Spleen (tissue), 7 donors: ENCODE measurements around the gene RYR2.

ENCODE experiments used
- POLR2AphosphoS5 ChIP-seq, 3 donors: sonication (generic); formaldehyde crosslinking; IDR thresholded peaks; one replicate each; pipeline ENCODE4 v1.5.1; 2017; ENCODE audit warnings: antibody characterized with exemption in 3 of 3
- TF ChIP-seq, protein P1 (sequence below), 11 experiments: fragments of 200-600 bp in 7 of 11; fragments of 450-650 bp in 4 of 11; sonication (generic) in 4 of 11; IDR thresholded peaks in 8 of 11; conservative IDR thresholded peaks in 3 of 11; 1 replicate in 7 of 11; 2 replicates in 4 of 11; pipeline versions ENCODE4 v1.4.0 to v1.8.0; 2016 to 2021; ENCODE audit warnings: antibody characterized with exemption in 11 of 11, inconsistent platforms in 4 of 11, mild to moderate bottlenecking in 1 of 11
- donor health status: DM: no; HTN: no; CAD: no; lungs with moderate emphysema.
- donor health status: DM: no; HTN: no; CAD: no.
- donor health status: DM: no; HTN: no; CAD: no.

DNA sequence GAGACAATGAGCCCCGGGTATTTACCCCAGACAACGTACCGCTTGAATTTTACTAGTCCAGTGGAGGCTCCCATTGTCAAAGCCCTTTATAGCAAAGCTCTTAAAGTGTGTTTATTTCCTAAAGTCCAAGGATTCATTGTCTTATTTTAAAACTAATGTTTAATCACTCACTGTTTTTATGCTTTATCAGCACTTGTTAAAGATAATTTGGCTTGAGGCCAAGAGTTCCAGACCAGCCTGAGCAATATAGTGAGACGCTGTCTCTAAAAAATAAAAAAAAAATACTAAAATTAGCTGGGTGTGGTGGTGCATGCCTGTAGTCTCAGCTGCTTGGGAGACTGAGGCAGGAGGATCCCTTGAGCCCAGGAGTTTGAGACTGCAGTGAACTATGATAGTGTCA is 202.8 kb downstream of the RYR2 start:
- TF ChIP-seq, protein P1, sequence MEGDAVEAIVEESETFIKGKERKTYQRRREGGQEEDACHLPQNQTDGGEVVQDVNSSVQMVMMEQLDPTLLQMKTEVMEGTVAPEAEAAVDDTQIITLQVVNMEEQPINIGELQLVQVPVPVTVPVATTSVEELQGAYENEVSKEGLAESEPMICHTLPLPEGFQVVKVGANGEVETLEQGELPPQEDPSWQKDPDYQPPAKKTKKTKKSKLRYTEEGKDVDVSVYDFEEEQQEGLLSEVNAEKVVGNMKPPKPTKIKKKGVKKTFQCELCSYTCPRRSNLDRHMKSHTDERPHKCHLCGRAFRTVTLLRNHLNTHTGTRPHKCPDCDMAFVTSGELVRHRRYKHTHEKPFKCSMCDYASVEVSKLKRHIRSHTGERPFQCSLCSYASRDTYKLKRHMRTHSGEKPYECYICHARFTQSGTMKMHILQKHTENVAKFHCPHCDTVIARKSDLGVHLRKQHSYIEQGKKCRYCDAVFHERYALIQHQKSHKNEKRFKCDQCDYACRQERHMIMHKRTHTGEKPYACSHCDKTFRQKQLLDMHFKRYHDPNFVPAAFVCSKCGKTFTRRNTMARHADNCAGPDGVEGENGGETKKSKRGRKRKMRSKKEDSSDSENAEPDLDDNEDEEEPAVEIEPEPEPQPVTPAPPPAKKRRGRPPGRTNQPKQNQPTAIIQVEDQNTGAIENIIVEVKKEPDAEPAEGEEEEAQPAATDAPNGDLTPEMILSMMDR (IDR thresholded peaks at IDR 0.05 in 8 of 11, conservative IDR thresholded peaks at IDR 0.05 in 3 of 11), result no peak
- TF ChIP-seq POLR2AphosphoS5 (IDR thresholded peaks at IDR 0.05), result no peak
